WTC11 (cell line): ENCODE results near the gene TAF3. TPM values are rescaled to one million over a fixed set of nuclear protein-coding genes. Genes with fewer than 3 reads are reported as not detected.
A peak's percentile ranks its signal among the peaks of the same experiment; 100 is the strongest.

ENCODE experiments used
- ATAC-seq: fragments of 200-7000 bp; cut with Tn5 transposase; 2 replicates; pipeline ENCODE4 v1.10.0; 2021; ENCODE audit warnings: mild to moderate bottlenecking, moderate library complexity
- CTCF ChIA-PET: fragments of 300-600 bp; sonication (Branson Sonifier 250); formaldehyde crosslinking; loops from one replicate; lab custom pipeline; 2021; ENCODE audit warnings: antibody characterized with exemption; lab: Charles Lee
- POLR2A ChIA-PET: fragments of 350-600 bp; sonication (Branson Sonifier 250); formaldehyde crosslinking; loops from one replicate; lab custom pipeline; 2021; ENCODE audit warnings: antibody characterized with exemption; lab: Charles Lee
- DNase-seq: peaks from one replicate; pipeline ENCODE4 v3.0.0; 2021; ENCODE audit warnings: low spot score
- H3K27ac Mint-ChIP-seq: 2 replicates; pipeline ENCODE4 v1.8.0; 2021; ENCODE audit warnings: mixed read lengths
- H3K27me3 Mint-ChIP-seq: 2 replicates; pipeline ENCODE4 v1.8.0; 2021; ENCODE audit warnings: low read depth, mild to moderate bottlenecking, moderate library complexity, mixed read lengths
- H3K36me3 Mint-ChIP-seq: 2 replicates; pipeline ENCODE4 v1.8.0; 2021; ENCODE audit warnings: mixed read lengths
- H3K4me1 Mint-ChIP-seq: 2 replicates; pipeline ENCODE4 v1.8.0; 2022; ENCODE audit warnings: mixed read lengths
- H3K4me3 Mint-ChIP-seq: 2 replicates; pipeline ENCODE4 v1.8.0; 2021; ENCODE audit warnings: mild to moderate bottlenecking, moderate library complexity, mixed read lengths
- H3K9me3 Mint-ChIP-seq: 2 replicates; pipeline ENCODE4 v1.8.0; 2021; ENCODE audit warnings: mixed read lengths
- ATF1 ChIP-seq: sonication (generic); formaldehyde crosslinking; IDR thresholded peaks from 2 replicates; pipeline ENCODE4 v1.8.1; 2023; ENCODE audit warnings: mild to moderate bottlenecking, moderate library complexity, missing genetic modification reagents
- ATF6 ChIP-seq: sonication (generic); formaldehyde crosslinking; IDR thresholded peaks from 2 replicates; pipeline ENCODE4 v1.8.1; 2023; ENCODE audit warnings: mild to moderate bottlenecking, missing genetic modification reagents
- CBFB ChIP-seq: sonication (generic); formaldehyde crosslinking; IDR thresholded peaks from 2 replicates; pipeline ENCODE4 v1.8.1; 2022; ENCODE audit warnings: mild to moderate bottlenecking, low read depth, missing genetic modification reagents
- E2F4 ChIP-seq: sonication (generic); formaldehyde crosslinking; IDR thresholded peaks from 2 replicates; pipeline ENCODE4 v1.8.1; 2022; ENCODE audit warnings: low read depth, mild to moderate bottlenecking, moderate library complexity, missing genetic modification reagents, borderline replicate concordance
- EMX1 ChIP-seq: fragments of 250-450 bp; sonication (Bioruptor Pico); IDR thresholded peaks from 2 replicates; pipeline ENCODE4 v1.8.0; 2021; ENCODE audit warnings: mild to moderate bottlenecking
- ESRRA ChIP-seq: sonication (generic); formaldehyde crosslinking; IDR thresholded peaks from 2 replicates; pipeline ENCODE4 v1.8.1; 2022; ENCODE audit warnings: mild to moderate bottlenecking, missing genetic modification reagents, borderline replicate concordance
- GRHL2 ChIP-seq: fragments of 250-450 bp; sonication (Bioruptor Pico); IDR thresholded peaks from 2 replicates; pipeline ENCODE4 v1.8.0; 2022; ENCODE audit warnings: mild to moderate bottlenecking, moderate library complexity; ENCODE audit not compliant: insufficient replicate concordance, severe bottlenecking
- GTF2I ChIP-seq: fragments of 250-450 bp; sonication (Bioruptor Pico); conservative IDR thresholded peaks from 2 replicates; pipeline ENCODE4 v1.4.0; 2021; ENCODE audit warnings: mild to moderate bottlenecking
- JUN ChIP-seq: sonication (generic); formaldehyde crosslinking; IDR thresholded peaks from 2 replicates; pipeline ENCODE4 v1.8.0; 2023; ENCODE audit warnings: mild to moderate bottlenecking, missing genetic modification reagents
- KAT7 ChIP-seq: sonication (generic); formaldehyde crosslinking; IDR thresholded peaks from 2 replicates; pipeline ENCODE4 v1.8.1; 2023; ENCODE audit warnings: missing genetic modification reagents, mild to moderate bottlenecking, borderline replicate concordance
- NFYB ChIP-seq: sonication (generic); formaldehyde crosslinking; conservative IDR thresholded peaks from 2 replicates; pipeline ENCODE4 v1.8.0; 2022; ENCODE audit warnings: low read depth, missing genetic modification reagents
- TEAD1 ChIP-seq: sonication (generic); formaldehyde crosslinking; IDR thresholded peaks from 2 replicates; pipeline ENCODE4 v1.8.0; 2022; ENCODE audit warnings: mild to moderate bottlenecking, missing genetic modification reagents
- USF2 ChIP-seq: sonication (generic); formaldehyde crosslinking; IDR thresholded peaks from 2 replicates; pipeline ENCODE4 v1.8.1; 2023; ENCODE audit warnings: mild to moderate bottlenecking, missing genetic modification reagents, moderate library complexity
- ZNF281 ChIP-seq: sonication (generic); formaldehyde crosslinking; IDR thresholded peaks from 2 replicates; pipeline ENCODE4 v1.8.0; 2023; ENCODE audit warnings: mild to moderate bottlenecking, missing genetic modification reagents
- ZNF396 ChIP-seq: fragments of 250-450 bp; sonication (Bioruptor Pico); IDR thresholded peaks from 2 replicates; pipeline ENCODE4 v1.8.0; 2021; ENCODE audit warnings: mild to moderate bottlenecking, moderate library complexity, borderline replicate concordance
- total RNA-seq: library from RNA; stranded (reverse); gene quantifications from 3 replicates; pipeline ENCODE4 v1.2.3, GENCODE V29; 2021
- TF ChIP-seq, protein P1 (sequence below): sonication (generic); formaldehyde crosslinking; IDR thresholded peaks from 2 replicates; pipeline ENCODE4 v1.8.1; 2023; ENCODE audit warnings: mild to moderate bottlenecking, moderate library complexity, missing genetic modification reagents
- TF ChIP-seq, protein P2 (sequence below): sonication (generic); formaldehyde crosslinking; IDR thresholded peaks from 2 replicates; pipeline ENCODE4 v1.8.0; 2023; ENCODE audit warnings: missing genetic modification reagents
- TF ChIP-seq, protein P3 (sequence below): sonication (generic); formaldehyde crosslinking; IDR thresholded peaks from 2 replicates; pipeline ENCODE4 v1.8.1; 2023; ENCODE audit warnings: mild to moderate bottlenecking, missing genetic modification reagents, borderline replicate concordance

Gene TAF3
- total RNA-seq, 1 experiment from 2014 or later, result 8.9 TPM

DNA sequence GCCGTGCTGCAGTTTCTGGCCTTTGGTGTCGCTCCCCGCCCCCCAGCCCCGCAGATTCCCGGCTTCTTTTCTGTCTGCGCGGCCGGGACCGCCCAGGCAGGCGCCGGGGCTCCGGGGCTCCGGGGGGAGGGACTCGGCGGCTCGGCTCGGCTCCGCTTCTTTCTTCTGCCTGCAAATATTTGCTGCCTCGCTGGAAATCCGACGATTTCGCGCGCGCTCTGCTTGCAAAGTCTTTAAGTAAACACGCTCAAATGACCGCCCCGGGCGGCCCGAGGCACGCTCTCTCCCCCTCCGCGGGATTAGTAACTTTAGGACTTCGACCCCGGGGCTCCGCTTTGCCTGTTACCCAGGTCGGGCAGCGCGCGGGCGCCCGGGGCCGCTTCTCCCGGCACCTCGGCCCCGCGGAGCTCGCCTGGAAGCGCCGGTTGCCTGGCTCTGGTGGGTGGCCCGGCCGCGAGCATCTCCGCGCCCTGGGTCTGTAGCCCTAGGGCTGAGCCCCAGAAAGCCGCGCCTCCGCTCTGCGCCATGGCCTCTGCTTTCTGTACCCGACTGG lies 232.3 kb downstream of the TAF3 start (continued):
- TF ChIP-seq, protein P1, sequence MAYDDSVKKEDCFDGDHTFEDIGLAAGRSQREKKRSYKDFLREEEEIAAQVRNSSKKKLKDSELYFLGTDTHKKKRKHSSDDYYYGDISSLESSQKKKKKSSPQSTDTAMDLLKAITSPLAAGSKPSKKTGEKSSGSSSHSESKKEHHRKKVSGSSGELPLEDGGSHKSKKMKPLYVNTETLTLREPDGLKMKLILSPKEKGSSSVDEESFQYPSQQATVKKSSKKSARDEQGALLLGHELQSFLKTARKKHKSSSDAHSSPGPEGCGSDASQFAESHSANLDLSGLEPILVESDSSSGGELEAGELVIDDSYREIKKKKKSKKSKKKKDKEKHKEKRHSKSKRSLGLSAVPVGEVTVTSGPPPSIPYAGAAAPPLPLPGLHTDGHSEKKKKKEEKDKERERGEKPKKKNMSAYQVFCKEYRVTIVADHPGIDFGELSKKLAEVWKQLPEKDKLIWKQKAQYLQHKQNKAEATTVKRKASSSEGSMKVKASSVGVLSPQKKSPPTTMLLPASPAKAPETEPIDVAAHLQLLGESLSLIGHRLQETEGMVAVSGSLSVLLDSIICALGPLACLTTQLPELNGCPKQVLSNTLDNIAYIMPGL (CRISPR knock-in tag), result no peak
- no peak for TF ChIP-seq GRHL2 (CRISPR knock-in tag)
- no peak for TF ChIP-seq TEAD1 (CRISPR knock-in tag)

GRCh38 chr10:8051109-8051821 lies 233.0 kb downstream of the TAF3 start:
- Mint-ChIP-seq H3K27me3 (peaks cover 95% of the 10 kb centered on the region), H3K36me3 (no peaks in the 10 kb centered on the region), H3K4me1 (peaks cover 50% of the 10 kb centered on the region), H3K4me3 (peak overlapping the region; percentile 38; the same call in 1 of the 2 replicates), H3K27ac (no peak overlapping the region), H3K9me3 (no peaks in the 10 kb centered on the region)
- DNase-seq (no peak), ATAC-seq (peak; percentile 0; the same call in 1 of the 2 replicates)
- no peak for TF ChIP-seq ATF6 (CRISPR knock-in tag)
- no peak for TF ChIP-seq ATF1 (CRISPR knock-in tag)
- TF ChIP-seq EMX1 (CRISPR knock-in tag), result no peak
- TF ChIP-seq ESRRA (CRISPR knock-in tag), result no peak
- no peak for TF ChIP-seq USF2
- TF ChIP-seq ZNF396 (CRISPR knock-in tag), result no peak
- TF ChIP-seq, protein P2, sequence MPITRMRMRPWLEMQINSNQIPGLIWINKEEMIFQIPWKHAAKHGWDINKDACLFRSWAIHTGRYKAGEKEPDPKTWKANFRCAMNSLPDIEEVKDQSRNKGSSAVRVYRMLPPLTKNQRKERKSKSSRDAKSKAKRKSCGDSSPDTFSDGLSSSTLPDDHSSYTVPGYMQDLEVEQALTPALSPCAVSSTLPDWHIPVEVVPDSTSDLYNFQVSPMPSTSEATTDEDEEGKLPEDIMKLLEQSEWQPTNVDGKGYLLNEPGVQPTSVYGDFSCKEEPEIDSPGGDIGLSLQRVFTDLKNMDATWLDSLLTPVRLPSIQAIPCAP (CRISPR knock-in tag), result no peak
- no peak for TF ChIP-seq NFYB
- no peak for TF ChIP-seq CBFB
- TF ChIP-seq JUN (CRISPR knock-in tag), result no peak
- TF ChIP-seq GTF2I (CRISPR knock-in tag), result no peak
- TF ChIP-seq, protein P3, sequence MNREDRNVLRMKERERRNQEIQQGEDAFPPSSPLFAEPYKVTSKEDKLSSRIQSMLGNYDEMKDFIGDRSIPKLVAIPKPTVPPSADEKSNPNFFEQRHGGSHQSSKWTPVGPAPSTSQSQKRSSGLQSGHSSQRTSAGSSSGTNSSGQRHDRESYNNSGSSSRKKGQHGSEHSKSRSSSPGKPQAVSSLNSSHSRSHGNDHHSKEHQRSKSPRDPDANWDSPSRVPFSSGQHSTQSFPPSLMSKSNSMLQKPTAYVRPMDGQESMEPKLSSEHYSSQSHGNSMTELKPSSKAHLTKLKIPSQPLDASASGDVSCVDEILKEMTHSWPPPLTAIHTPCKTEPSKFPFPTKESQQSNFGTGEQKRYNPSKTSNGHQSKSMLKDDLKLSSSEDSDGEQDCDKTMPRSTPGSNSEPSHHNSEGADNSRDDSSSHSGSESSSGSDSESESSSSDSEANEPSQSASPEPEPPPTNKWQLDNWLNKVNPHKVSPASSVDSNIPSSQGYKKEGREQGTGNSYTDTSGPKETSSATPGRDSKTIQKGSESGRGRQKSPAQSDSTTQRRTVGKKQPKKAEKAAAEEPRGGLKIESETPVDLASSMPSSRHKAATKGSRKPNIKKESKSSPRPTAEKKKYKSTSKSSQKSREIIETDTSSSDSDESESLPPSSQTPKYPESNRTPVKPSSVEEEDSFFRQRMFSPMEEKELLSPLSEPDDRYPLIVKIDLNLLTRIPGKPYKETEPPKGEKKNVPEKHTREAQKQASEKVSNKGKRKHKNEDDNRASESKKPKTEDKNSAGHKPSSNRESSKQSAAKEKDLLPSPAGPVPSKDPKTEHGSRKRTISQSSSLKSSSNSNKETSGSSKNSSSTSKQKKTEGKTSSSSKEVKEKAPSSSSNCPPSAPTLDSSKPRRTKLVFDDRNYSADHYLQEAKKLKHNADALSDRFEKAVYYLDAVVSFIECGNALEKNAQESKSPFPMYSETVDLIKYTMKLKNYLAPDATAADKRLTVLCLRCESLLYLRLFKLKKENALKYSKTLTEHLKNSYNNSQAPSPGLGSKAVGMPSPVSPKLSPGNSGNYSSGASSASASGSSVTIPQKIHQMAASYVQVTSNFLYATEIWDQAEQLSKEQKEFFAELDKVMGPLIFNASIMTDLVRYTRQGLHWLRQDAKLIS (CRISPR knock-in tag), result no peak
- no peak for TF ChIP-seq TEAD1 (CRISPR knock-in tag)
- no peak for TF ChIP-seq ZNF281 (CRISPR knock-in tag)
- no peak for TF ChIP-seq E2F4 (CRISPR knock-in tag)
- no peak for TF ChIP-seq KAT7
- POLR2A ChIA-PET, result interaction anchor here (0.6 kb wide), 1 partner anchor 14 kb away, joined by 4 read pairs; no protein-coding TSS in a partner anchor
- CTCF ChIA-PET, result no interaction called here
